PC-3 (cell line): Measurements from ENCODE around the gene POR. TPM values are rescaled to one million over a fixed set of nuclear protein-coding genes. Genes with fewer than 3 reads are reported as not detected.

Experiments used
- ATAC-seq: fragments of 200-7000 bp; cut with Tn5 transposase; 2 replicates; pipeline ENCODE4 v1.9.1; 2020; ENCODE audit warnings: mild to moderate bottlenecking, moderate library complexity
- BruUV-seq: library from RNA; stranded (reverse); fragments of 400-500 nt; replicated peaks from 2 replicates; lab custom pipeline; 2021; lab: Mats Ljungman, UMichigan
- CTCF ChIA-PET: fragments of 300-600 bp; sonication (Branson Sonifier 250); formaldehyde crosslinking; loops from one replicate; lab custom pipeline; 2022; ENCODE audit warnings: antibody characterized with exemption; lab: Charles Lee
- POLR2A ChIA-PET: fragments of 300-600 bp; sonication (Branson Sonifier 250); formaldehyde crosslinking; loops from one replicate; lab custom pipeline; 2022; ENCODE audit warnings: antibody characterized with exemption; ENCODE audit not compliant: unreplicated experiment; lab: Charles Lee
- DNase-seq: peaks from one replicate; pipeline ENCODE4 v3.0.0-alpha.2; 2015
- H2AFZ ChIP-seq: fragments of 300-600 bp; sonication (generic); 2 replicates; pipeline ENCODE4 v1.6.0; 2016; ENCODE audit warnings: antibody characterized with exemption, low read length
- H3F3A ChIP-seq: fragments of 300-600 bp; sonication (generic); one replicate; pipeline ENCODE4 v1.6.0; 2017; ENCODE audit warnings: antibody characterized with exemption, low read length, control low read depth, mild to moderate bottlenecking; ENCODE audit not compliant: unreplicated experiment
- H3K27ac ChIP-seq: fragments of 300-600 bp; sonication (generic); 2 replicates; pipeline ENCODE4 v1.5.1; 2016; ENCODE audit warnings: mild to moderate bottlenecking, low read length
- H3K27me3 ChIP-seq: fragments of 300-600 bp; sonication (generic); 2 replicates; pipeline ENCODE4 v1.6.1; 2016; ENCODE audit warnings: low read length, mixed read lengths
- H3K36me3 ChIP-seq: fragments of 300-600 bp; sonication (generic); 2 replicates; pipeline ENCODE4 v1.6.1; 2016; ENCODE audit warnings: low read depth, mixed run types, low read length, mixed read lengths
- H3K4me1 ChIP-seq: fragments of 300-600 bp; sonication (generic); 2 replicates; pipeline ENCODE4 v1.5.1; 2016; ENCODE audit warnings: low read length; ENCODE audit not compliant: insufficient read depth
- H3K4me2 ChIP-seq: fragments of 300-600 bp; sonication (generic); 2 replicates; pipeline ENCODE4 v1.6.0; 2016; ENCODE audit warnings: low read length
- H3K4me3 ChIP-seq: fragments of 300-600 bp; sonication (generic); 2 replicates; pipeline ENCODE4 v1.5.1; 2016; ENCODE audit warnings: mild to moderate bottlenecking, low read length, mixed read lengths
- H3K79me2 ChIP-seq: fragments of 300-600 bp; sonication (generic); 2 replicates; pipeline ENCODE4 v1.6.1; 2017; ENCODE audit warnings: low read length, mixed read lengths
- H3K9ac ChIP-seq: fragments of 300-600 bp; sonication (generic); 2 replicates; pipeline ENCODE4 v1.6.0; 2016; ENCODE audit warnings: mild to moderate bottlenecking, low read length
- H3K9me2 ChIP-seq: fragments of 300-600 bp; sonication (generic); replicated peaks from 2 replicates; pipeline ENCODE4 v1.6.1; 2016; ENCODE audit warnings: mixed run types, low read length, mixed read lengths
- H3K9me3 ChIP-seq: fragments of 300-600 bp; sonication (generic); 2 replicates; pipeline ENCODE4 v1.6.1; 2016; ENCODE audit warnings: low read length, mixed read lengths
- H4K20me1 ChIP-seq: fragments of 300-600 bp; sonication (generic); 2 replicates; pipeline ENCODE4 v1.6.1; 2016; ENCODE audit warnings: low read length, mixed read lengths
- EZH2 ChIP-seq: fragments of 300-600 bp; sonication (generic); IDR thresholded peaks from one replicate; pipeline ENCODE4 v1.6.1; 2017; ENCODE audit warnings: antibody characterized with exemption, mild to moderate bottlenecking, low read length; ENCODE audit not compliant: unreplicated experiment
- EZH2phosphoT487 ChIP-seq: fragments of 300-600 bp; sonication (generic); IDR thresholded peaks from 2 replicates; pipeline ENCODE4 v1.6.1; 2018; ENCODE audit warnings: mild to moderate bottlenecking, antibody characterized with exemption, low read length, borderline replicate concordance
- intact Hi-C: fragments of 100-400 bp; cut with micrococcal nuclease; formaldehyde crosslinking; loops from 2 replicates; pipeline ENCODE4 v1.9.0; 2023
- total RNA-seq: library from RNA; depleted of rRNA; stranded (reverse); fragments of >200 nt; gene quantifications from 2 replicates; pipeline ENCODE4 v1.2.3, GENCODE V29; 2014
- TF ChIP-seq, protein P1 (sequence below): fragments of 300-600 bp; sonication (generic); conservative IDR thresholded peaks from 2 replicates; pipeline ENCODE4 v1.5.1; 2017; ENCODE audit warnings: antibody characterized with exemption, low read depth, mild to moderate bottlenecking, low read length

Gene POR
- total RNA-seq, 1 experiment from 2014 or later, result 112 TPM

GRCh38 chr7:75985518-75986146, 70.7 kb downstream of the POR start:
- Histone ChIP-seq H3K4me1 (no peaks in the 10 kb centered on the region), H3K27ac (no peak overlapping the region), H3K27me3 (no peaks in the 10 kb centered on the region), H3K4me2 (no peak overlapping the region), H3F3A (no peaks in the 10 kb centered on the region), H3K9me3 (no peaks in the 10 kb centered on the region), H4K20me1 (no peaks in the 10 kb centered on the region), H3K4me3 (no peak overlapping the region), H2AFZ (no peak overlapping the region), H3K9ac (no peak overlapping the region), H3K79me2 (no peaks in the 10 kb centered on the region), H3K36me3 (no peaks in the 10 kb centered on the region), H3K9me2 (no peaks in the 10 kb centered on the region)
- DNase-seq (no peak), ATAC-seq (no peak)
- ChIA-PET CTCF (no interaction called here), POLR2A (no interaction called here)
- TF ChIP-seq EZH2, result no peak
- TF ChIP-seq, protein P1, sequence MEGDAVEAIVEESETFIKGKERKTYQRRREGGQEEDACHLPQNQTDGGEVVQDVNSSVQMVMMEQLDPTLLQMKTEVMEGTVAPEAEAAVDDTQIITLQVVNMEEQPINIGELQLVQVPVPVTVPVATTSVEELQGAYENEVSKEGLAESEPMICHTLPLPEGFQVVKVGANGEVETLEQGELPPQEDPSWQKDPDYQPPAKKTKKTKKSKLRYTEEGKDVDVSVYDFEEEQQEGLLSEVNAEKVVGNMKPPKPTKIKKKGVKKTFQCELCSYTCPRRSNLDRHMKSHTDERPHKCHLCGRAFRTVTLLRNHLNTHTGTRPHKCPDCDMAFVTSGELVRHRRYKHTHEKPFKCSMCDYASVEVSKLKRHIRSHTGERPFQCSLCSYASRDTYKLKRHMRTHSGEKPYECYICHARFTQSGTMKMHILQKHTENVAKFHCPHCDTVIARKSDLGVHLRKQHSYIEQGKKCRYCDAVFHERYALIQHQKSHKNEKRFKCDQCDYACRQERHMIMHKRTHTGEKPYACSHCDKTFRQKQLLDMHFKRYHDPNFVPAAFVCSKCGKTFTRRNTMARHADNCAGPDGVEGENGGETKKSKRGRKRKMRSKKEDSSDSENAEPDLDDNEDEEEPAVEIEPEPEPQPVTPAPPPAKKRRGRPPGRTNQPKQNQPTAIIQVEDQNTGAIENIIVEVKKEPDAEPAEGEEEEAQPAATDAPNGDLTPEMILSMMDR, result no peak
- BruUV-seq, result TSS peak; percentile 36
- intact Hi-C loops, result no loop called here

DNA sequence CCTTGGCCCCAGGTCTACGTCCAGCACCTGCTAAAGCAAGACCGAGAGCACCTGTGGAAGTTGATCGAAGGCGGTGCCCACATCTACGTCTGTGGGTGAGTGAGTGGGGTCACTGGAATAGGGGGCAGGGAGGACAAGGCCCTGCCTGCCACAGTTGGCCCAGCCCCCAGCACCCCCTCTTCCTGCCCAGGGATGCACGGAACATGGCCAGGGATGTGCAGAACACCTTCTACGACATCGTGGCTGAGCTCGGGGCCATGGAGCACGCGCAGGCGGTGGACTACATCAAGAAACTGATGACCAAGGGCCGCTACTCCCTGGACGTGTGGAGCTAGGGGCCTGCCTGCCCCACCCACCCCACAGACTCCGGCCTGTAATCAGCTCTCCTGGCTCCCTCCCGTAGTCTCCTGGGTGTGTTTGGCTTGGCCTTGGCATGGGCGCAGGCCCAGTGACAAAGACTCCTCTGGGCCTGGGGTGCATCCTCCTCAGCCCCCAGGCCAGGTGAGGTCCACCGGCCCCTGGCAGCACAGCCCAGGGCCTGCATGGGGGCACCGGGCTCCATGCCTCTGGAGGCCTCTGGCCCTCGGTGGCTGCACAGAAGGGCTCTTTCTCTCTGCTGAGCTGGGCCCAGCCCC, 71.3 kb downstream of the POR start:
- DNase-seq, result no peak
- ATAC-seq, result no peak
- Histone ChIP-seq H3K27me3 (no peaks in the 10 kb centered on the region), H3K9me2 (no peaks in the 10 kb centered on the region), H3F3A (no peaks in the 10 kb centered on the region), H3K9ac (no peak overlapping the region), H3K27ac (no peak overlapping the region), H3K36me3 (no peaks in the 10 kb centered on the region), H2AFZ (no peak overlapping the region), H3K4me1 (no peaks in the 10 kb centered on the region), H4K20me1 (no peaks in the 10 kb centered on the region), H3K9me3 (no peaks in the 10 kb centered on the region), H3K4me3 (no peak overlapping the region), H3K79me2 (no peaks in the 10 kb centered on the region), H3K4me2 (no peak overlapping the region)
- intact Hi-C loops, result no loop called here
- TF ChIP-seq EZH2 (no peak), EZH2phosphoT487 (no peak)
- TF ChIP-seq, protein P1, result no peak
- ChIA-PET CTCF (no interaction called here), POLR2A (no interaction called here)
- BruUV-seq, result no TSS peak

- Histone ChIP-seq H3K36me3 (no peaks in the 10 kb centered on the region), H4K20me1 (no peaks in the 10 kb centered on the region), H3F3A (no peaks in the 10 kb centered on the region), H3K9ac (no peak overlapping the region), H3K27ac (no peak overlapping the region), H3K27me3 (no peaks in the 10 kb centered on the region), H3K9me3 (no peaks in the 10 kb centered on the region), H3K4me2 (no peak overlapping the region), H3K4me1 (no peaks in the 10 kb centered on the region), H3K79me2 (no peaks in the 10 kb centered on the region), H2AFZ (no peak overlapping the region), H3K9me2 (no peaks in the 10 kb centered on the region), H3K4me3 (no peak overlapping the region)
- ATAC-seq (no peak; the same call in 1 of the 2 replicates), DNase-seq (no peak)
- TF ChIP-seq EZH2 (no peak), EZH2phosphoT487 (no peak)
- TF ChIP-seq, protein P1, result no peak
- ChIA-PET CTCF (no interaction called here), POLR2A (no interaction called here)
- intact Hi-C loops, result no loop called here
- BruUV-seq, result TSS peak; percentile 28
Measured at GRCh38 chr7:75987026-75987804, 72.3 kb downstream of the POR start.
